ENCODE results near the gene HAND2.

HAND2 gene

DNA sequence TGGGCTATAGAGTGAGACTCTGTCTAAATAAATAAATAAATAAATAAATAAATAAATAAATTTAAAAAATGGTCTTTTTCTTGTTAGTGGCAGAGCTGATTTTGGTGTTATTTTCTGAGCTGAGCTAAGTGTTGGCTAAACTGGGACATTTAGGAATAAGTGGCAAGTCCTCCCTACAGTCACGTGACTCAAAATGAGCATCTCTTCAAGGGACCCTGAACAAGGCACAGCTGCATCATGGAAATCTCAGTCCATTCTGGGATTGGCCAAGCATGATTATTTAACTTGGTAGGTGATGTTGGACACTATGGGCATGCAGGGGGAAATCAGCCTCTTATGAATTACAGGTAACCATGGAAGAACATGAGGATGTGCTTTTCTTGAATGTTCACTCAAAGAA lies 42.0 kb downstream of the HAND2 start:
- no peak for DNase-seq
- in situ Hi-C loops (cut with MboI; ENCODE audit: low pct_unique_long_range_greater_than_20kb, low sequenced_read_pairs): no loop called here

GRCh38 chr4:173486714-173487392 lies 43.2 kb downstream of the HAND2 start:
- no peak for DNase-seq
- in situ Hi-C loops (cut with MboI; ENCODE audit: low pct_unique_long_range_greater_than_20kb, low sequenced_read_pairs): no loop called here

DNA sequence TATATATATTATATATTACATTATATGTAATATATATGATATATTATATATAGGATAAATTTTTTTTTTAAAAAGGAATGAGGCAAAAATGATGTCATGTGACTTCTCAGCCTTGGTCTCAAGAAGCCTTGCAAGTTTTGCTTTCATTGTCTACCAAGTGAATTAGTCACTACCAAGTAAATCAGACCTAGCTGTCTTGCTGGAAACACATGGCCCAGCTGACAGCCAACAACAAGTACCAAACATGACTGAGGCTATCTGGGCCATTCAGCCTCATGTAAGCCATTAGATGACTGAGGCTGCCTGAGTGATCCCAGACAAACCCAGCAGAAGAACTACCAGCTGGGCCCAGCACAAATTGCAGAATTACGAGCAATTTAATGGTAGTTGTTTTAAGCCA lies 44.9 kb downstream of the HAND2 start:
- in situ Hi-C loops (cut with MboI; ENCODE audit: low pct_unique_long_range_greater_than_20kb, low sequenced_read_pairs): no loop called here
- DNase-seq: peak; percentile 25

DNA sequence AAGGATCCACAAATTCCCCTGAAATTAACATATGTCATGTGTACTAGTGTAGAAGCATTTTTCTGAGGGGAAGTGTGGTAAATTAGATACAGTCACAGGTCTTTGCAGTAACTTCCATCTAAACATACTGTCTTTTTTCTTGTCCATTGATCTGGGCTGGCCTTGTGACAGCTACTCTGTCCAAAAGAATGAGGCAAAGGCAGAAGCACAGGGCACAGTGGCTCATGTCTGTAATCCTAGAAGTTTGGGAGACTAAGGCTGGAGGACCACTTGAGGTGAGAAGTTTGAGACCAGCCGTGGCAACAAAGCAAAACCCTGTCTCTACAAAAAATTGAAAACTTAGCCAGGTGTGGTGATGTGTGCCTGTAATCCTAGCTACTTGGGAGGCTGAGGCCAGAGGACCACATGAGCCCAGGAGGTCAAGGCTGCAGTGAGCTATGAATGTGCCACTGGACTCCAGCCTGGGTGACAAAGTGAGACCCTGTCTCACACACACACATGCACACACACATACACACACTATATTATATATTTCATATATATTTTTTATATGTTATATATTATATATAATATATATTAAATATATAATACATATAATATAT lies 47.6 kb downstream of the HAND2 start:
- in situ Hi-C loops (cut with MboI; ENCODE audit: low pct_unique_long_range_greater_than_20kb, low sequenced_read_pairs): no loop called here
- DNase-seq: peak; percentile 37

DNA sequence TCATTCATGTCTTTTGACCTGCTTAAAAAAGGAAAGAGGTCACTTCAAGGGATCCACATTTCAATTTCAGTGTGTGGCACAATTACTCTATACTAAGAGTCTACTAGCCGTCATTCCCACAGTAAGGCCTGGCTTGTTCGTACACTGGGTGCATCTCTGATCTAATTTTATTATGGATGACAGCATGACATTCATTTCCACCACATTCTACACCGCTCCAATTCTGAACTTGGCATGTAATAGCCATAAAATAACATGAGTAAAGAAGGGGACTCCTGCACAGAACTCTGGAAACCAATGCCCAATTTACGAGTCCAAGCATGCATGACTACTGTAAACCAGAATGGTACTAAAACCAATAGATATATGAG lies 51.1 kb downstream of the HAND2 start:
- in situ Hi-C loops (cut with MboI; ENCODE audit: low pct_unique_long_range_greater_than_20kb, low sequenced_read_pairs): no loop called here
- DNase-seq: no peak

DNA sequence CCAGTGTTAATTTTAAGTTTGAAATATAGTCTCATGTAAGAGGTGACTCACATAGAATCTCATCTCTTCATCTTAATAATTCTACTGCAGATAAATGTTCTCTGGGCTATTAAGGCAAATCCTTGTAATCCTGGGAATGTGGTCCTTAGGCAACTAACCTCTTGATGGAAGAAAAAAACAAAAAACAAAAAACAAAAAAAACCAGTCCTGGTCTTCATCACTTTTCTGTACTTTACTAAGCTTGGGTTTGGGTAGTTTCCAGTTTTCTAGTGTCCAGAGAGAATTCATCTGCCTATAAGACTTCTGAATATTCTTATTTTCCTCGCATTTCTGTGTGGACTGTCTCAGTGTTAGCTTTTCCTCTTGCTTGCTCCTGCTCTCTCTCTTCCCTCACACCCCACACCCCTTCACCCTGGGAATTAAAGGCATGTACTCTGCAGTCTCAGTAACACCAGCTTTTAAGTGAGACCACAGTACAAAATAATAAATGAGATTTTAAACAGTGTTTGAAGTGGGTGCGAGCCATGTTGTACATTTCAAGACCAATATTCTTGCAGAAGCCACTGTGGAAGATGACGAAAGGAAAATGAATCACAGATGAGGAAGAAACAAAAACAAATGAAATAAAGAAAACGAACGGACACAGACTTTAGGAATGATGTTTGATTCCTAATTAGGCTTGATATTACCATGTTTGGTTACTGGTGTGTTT lies 51.7 kb downstream of the HAND2 start:
- DNase-seq: no peak
- in situ Hi-C loops (cut with MboI; ENCODE audit: low pct_unique_long_range_greater_than_20kb, low sequenced_read_pairs): no loop called here

DNA sequence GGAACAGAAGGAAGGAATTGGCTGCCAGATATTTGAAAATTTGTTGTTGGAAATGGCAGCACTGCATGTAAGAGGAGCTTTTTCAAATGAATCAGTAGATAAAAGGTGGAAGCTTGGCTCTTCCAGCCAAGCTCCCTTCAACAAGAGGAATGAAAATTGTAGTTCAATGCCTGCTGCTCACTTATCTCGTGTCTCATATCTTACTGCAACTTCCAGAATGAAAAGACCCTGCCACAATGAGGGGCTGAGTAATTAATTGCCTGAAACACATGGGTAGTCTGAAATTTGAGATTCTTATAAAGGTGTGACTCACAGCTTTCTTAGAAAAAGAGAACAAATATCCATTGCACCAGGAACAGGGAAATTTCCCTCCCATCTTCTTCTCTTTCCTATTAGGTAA lies 53.0 kb downstream of the HAND2 start:
- DNase-seq: no peak
- in situ Hi-C loops (cut with MboI; ENCODE audit: low pct_unique_long_range_greater_than_20kb, low sequenced_read_pairs): no loop called here

All from KBM-7 (cell line).